ENCODE results near the gene OXSM. TPM values are rescaled to one million over a fixed set of nuclear protein-coding genes. Genes with fewer than 3 reads are reported as not detected.

Gene OXSM
- total and polyA plus RNA-seq, 12 donors: 12.7 to 26.1 (median 16.1) TPM

GRCh38 chr3:25831578-25831977, 41.7 kb downstream of the OXSM start:
- Histone ChIP-seq H3K27me3 (peaks cover 0 to 4% (median 0%) of the 10 kb centered on the region in 7 donors), H3K4me1 (no peaks in the 10 kb centered on the region), H3K27ac (no peak overlapping the region), H3K9me3 (peaks cover 0 to 14% (median 0%) of the 10 kb centered on the region in 11 donors), H3K4me3 (no peak overlapping the region), H3K36me3 (no peaks in the 10 kb centered on the region)
- intact Hi-C loops (cut with DNase I): no loop called here
- 16 to 18% methylated on average over 3 of the region's 3 CpGs for WGBS, 2 donors
- no peak for ATAC-seq
- DNase-seq: no peak
- TF ChIP-seq, protein P1, sequence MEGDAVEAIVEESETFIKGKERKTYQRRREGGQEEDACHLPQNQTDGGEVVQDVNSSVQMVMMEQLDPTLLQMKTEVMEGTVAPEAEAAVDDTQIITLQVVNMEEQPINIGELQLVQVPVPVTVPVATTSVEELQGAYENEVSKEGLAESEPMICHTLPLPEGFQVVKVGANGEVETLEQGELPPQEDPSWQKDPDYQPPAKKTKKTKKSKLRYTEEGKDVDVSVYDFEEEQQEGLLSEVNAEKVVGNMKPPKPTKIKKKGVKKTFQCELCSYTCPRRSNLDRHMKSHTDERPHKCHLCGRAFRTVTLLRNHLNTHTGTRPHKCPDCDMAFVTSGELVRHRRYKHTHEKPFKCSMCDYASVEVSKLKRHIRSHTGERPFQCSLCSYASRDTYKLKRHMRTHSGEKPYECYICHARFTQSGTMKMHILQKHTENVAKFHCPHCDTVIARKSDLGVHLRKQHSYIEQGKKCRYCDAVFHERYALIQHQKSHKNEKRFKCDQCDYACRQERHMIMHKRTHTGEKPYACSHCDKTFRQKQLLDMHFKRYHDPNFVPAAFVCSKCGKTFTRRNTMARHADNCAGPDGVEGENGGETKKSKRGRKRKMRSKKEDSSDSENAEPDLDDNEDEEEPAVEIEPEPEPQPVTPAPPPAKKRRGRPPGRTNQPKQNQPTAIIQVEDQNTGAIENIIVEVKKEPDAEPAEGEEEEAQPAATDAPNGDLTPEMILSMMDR (IDR thresholded peaks at IDR 0.05): peak in 3 of 9 donors; percentile 16 to 32 (median 31)

DNA sequence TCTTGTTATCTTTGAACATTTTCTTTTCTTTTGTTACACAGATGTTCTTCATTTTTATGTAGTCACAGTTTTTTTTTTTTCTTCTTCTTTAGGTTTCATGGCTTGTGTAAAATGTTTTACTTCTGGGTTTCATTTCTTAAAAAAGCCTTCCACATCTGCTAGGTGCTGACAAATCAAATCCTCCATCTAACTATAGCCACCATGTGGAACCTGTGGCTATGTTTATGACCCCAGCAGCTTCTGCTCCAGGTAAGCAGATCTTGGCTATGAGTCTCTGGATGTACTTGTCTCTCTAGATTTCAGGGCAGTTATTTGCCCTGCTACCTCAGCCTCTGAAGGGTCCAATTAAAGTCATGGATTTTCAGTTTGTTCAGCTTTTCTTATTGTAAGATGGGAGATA, 44.5 kb downstream of the OXSM start:
- TF ChIP-seq, protein P1 (IDR thresholded peaks at IDR 0.05): no peak
- Histone ChIP-seq H3K36me3 (no peaks in the 10 kb centered on the region), H3K27ac (no peak overlapping the region), H3K9me3 (peaks cover 0 to 14% (median 0%) of the 10 kb centered on the region in 11 donors), H3K4me3 (no peak overlapping the region), H3K27me3 (peaks cover 0 to 4% (median 0%) of the 10 kb centered on the region in 7 donors), H3K4me1 (no peaks in the 10 kb centered on the region)
- DNase-seq: no peak
- intact Hi-C loops (cut with DNase I): no loop called here
- ATAC-seq: no peak

- no peaks in the 10 kb centered on the region for H3K4me1 ChIP-seq
- peaks cover 0 to 4% (median 0%) of the 10 kb centered on the region in 7 donors for H3K27me3 ChIP-seq
- ATAC-seq (no peak), DNase-seq (no peak)
- intact Hi-C loops (cut with DNase I): no loop called here
- H3K36me3 ChIP-seq: no peaks in the 10 kb centered on the region
- TF ChIP-seq, protein P1 (IDR thresholded peaks at IDR 0.05): no peak
- H3K27ac ChIP-seq: no peak overlapping the region
- peaks cover 0 to 5% (median 0%) of the 10 kb centered on the region in 11 donors for H3K9me3 ChIP-seq
- 92 to 97% methylated on average over 2 of the region's 2 CpGs for WGBS, 2 donors
- no peak overlapping the region for H3K4me3 ChIP-seq
These were observed 46.7 kb downstream of the OXSM start for GRCh38 chr3:25836579-25836978.

- 0% methylated on average over 1 of the region's 1 CpG for WGBS, 2 donors
- Histone ChIP-seq H3K27me3 (peaks cover 0 to 4% (median 0%) of the 10 kb centered on the region in 7 donors), H3K9me3 (peaks cover 0 to 5% (median 0%) of the 10 kb centered on the region in 11 donors), H3K4me3 (no peak overlapping the region), H3K27ac (no peak overlapping the region), H3K36me3 (no peaks in the 10 kb centered on the region), H3K4me1 (no peaks in the 10 kb centered on the region)
- intact Hi-C loops (cut with DNase I): no loop called here
- DNase-seq (no peak), ATAC-seq (no peak)
- TF ChIP-seq, protein P1 (IDR thresholded peaks at IDR 0.05): no peak
These were observed 47.1 kb downstream of the OXSM start for GRCh38 chr3:25837038-25837437.
